ENCODE measurements around the gene EFHB.
"Not testable (repeated sequence)": the region's sequence is repeated elsewhere in the genome, so short reads cannot be mapped to it uniquely, and the experiment has no call there.

The EFHB gene

DNA sequence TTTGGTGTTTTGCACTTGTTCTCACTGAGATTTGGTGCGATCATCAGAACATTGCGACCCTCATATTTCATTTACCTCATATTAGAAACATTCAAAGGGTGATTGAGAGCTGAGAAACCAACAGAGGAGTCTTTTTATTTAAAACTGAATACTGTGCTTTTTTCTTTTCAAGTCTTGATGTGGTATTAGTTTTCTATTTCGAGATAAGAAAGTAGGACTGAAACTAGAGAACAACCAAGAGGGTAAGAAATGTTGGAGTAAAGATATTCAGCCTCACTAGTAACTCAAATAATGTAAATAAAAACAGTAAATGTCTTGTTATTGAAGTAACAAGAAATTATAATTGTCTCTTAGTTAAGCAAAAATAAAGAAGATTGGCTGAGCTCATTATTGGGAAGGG lies 26.5 kb downstream of the EFHB start:
- TF ChIP-seq CTCF (IDR thresholded peaks at IDR 0.05; ENCODE audit: low read depth, low read length, missing control alignments) = no peak
- DNase-seq (ENCODE audit: low read depth) = no peak
- in situ Hi-C loops (cut with HindIII; ENCODE audit: low sequenced_read_pairs) = no loop called here
- H3K4me3 ChIP-seq (ENCODE audit: low read depth, low read length) = no peak overlapping the region

- no peak for DNase-seq (ENCODE audit: low read depth)
- H3K4me3 ChIP-seq (ENCODE audit: low read depth, low read length) = no peak overlapping the region
- TF ChIP-seq CTCF (IDR thresholded peaks at IDR 0.05; ENCODE audit: low read depth, low read length, missing control alignments) = no peak
- in situ Hi-C loops (cut with HindIII; ENCODE audit: low sequenced_read_pairs) = no loop called here
Observed at GRCh38 chr3:19903649-19904048, 30.4 kb downstream of the EFHB start.

- DNase-seq (ENCODE audit: low read depth) = no peak
- no peak overlapping the region for H3K4me3 ChIP-seq (ENCODE audit: low read depth, low read length)
- in situ Hi-C loops (cut with HindIII; ENCODE audit: low sequenced_read_pairs) = no loop called here
- TF ChIP-seq CTCF (IDR thresholded peaks at IDR 0.05; ENCODE audit: low read depth, low read length, missing control alignments) = no peak
Observed at GRCh38 chr3:19901918-19902317, 32.1 kb downstream of the EFHB start.

GRCh38 chr3:19901337-19901736 lies 32.7 kb downstream of the EFHB start:
- no peak for TF ChIP-seq CTCF (IDR thresholded peaks at IDR 0.05; ENCODE audit: low read depth, low read length, missing control alignments)
- in situ Hi-C loops (cut with HindIII; ENCODE audit: low sequenced_read_pairs) = no loop called here
- no peak overlapping the region for H3K4me3 ChIP-seq (ENCODE audit: low read depth, low read length)
- no peak for DNase-seq (ENCODE audit: low read depth)

GRCh38 chr3:19899833-19900232 lies 34.2 kb downstream of the EFHB start:
- H3K4me3 ChIP-seq (ENCODE audit: low read depth, low read length); in situ Hi-C loops (cut with HindIII; ENCODE audit: low sequenced_read_pairs); DNase-seq (ENCODE audit: low read depth): not testable (repeated sequence)

DNA sequence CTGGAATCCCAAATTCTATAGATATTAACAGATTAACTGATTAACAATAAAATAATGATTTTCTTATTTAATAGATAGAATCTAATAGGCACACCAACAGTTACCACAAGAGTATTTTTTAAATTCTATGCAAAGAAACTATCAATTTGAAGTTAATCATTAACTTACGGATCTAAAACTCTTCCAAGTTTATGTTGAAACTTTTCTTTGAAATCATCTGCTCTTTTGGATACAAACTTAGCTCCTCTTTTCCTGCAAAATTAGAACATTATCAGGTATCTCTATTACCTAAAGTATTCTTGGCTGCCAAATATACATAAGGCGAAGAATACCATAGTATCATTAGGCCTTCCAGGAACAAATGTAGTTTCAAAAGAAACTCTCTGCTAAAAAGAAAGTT lies 34.8 kb downstream of the EFHB start:
- no peak for TF ChIP-seq CTCF (IDR thresholded peaks at IDR 0.05; ENCODE audit: low read depth, low read length, missing control alignments)
- DNase-seq (ENCODE audit: low read depth) = no peak
- in situ Hi-C loops (cut with HindIII; ENCODE audit: low sequenced_read_pairs) = no loop called here
- H3K4me3 ChIP-seq (ENCODE audit: low read depth, low read length) = no peak overlapping the region

DNA sequence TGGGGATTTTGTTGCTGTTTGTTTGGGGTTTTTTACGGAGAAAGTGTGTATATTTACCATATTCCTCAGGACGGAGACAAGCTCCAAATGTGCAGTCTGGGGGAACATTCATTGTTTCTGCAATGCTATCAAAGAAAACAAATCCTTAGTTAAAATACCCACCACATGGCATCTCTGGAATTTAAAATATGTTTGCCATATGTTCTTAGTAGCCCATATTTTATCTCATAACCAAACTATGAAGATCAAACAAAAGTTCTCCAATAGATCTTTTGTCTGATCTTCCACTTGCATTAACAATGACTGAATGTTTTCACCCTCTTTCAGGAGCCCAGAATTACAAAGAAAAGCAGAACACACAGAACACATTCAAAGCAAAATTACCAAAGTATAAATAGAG lies 35.3 kb downstream of the EFHB start:
- in situ Hi-C loops (cut with HindIII; ENCODE audit: low sequenced_read_pairs) = no loop called here
- no peak overlapping the region for H3K4me3 ChIP-seq (ENCODE audit: low read depth, low read length)
- TF ChIP-seq CTCF (IDR thresholded peaks at IDR 0.05; ENCODE audit: low read depth, low read length, missing control alignments) = no peak
- DNase-seq (ENCODE audit: low read depth) = peak; percentile 8

Data from astrocyte of the cerebellum (primary cell).